Skin of body (tissue), 2 donors: ENCODE data around the gene TRNP1. TPM values are rescaled to one million over a fixed set of nuclear protein-coding genes. Genes with fewer than 3 reads are reported as not detected.

Experiments used
- DNase-seq: peaks from one replicate; lab custom pipeline; 2025; lab: John Stamatoyannopoulos, UW
- total RNA-seq: library from RNA; depleted of rRNA; stranded (reverse); fragments of >200 nt; gene quantifications from one replicate; pipeline ENCODE4 v1.2.3, GENCODE V29; 2014

TRNP1 gene
- total RNA-seq, 1 donor from 2014 or later, result 4.0 TPM

DNA sequence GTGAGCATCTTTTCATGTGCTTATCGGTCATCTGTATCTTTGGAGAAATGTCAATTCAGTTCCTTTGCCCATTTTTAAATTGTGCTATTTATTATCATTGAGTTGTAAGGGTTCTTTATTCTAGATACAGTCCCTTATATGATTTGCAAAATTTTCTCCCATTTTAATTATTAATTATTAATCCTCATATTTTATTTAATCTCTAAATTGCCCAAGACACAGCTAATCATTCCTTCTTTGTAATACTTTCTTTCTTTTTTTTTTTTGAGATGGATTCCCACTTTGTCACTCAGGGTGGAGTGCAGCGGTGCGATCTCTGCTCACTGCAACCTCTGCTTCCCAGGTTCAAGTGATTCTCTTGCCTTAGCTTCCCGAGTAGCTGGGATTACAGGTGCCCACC lies 32.2 kb downstream of the TRNP1 start:
- no peak for DNase-seq

DNA sequence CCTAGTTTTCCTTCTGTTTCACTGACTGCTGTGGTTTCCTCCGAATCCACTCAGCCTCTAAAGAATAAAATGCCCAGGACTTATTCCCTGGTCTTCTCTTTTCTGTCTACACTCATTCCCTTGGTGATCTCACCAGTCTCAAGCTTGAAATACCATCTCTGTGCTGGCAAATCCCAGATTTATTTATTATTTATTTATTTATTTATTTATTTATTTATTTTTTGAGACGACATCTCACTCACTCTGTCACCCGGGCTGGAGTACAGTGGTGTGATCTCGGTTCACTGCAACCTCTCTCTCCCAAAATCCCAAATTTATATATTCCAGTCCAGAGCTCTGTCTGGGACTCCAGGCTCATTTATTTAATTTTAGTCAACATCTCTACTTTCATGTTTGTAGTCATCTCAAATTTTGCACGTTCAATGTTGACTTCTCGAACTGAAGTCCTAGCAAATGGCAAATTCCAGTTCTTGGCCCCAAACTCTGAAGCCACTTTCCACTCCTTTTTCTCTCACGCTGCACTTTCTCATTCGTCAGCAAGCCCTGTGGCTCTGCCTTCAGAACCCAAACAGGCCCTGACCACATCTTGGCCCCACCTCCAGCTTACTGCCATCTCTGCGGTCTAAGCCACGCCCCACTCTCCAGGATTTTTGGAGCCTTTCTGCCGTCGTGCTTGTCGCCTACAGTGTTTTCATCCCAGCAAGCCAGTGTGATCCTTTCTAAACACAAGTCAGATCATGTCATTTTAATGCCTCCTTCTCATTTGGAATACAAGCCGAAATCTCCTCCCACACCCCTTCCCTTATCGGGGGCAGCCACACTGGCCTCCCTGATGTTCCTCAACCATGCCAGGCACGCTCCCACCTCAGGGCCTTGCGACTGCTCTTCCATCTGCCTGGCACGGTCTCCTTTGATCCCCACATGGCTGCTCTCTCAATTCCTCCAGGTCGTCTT lies 33.4 kb downstream of the TRNP1 start:
- no peak for DNase-seq

DNA sequence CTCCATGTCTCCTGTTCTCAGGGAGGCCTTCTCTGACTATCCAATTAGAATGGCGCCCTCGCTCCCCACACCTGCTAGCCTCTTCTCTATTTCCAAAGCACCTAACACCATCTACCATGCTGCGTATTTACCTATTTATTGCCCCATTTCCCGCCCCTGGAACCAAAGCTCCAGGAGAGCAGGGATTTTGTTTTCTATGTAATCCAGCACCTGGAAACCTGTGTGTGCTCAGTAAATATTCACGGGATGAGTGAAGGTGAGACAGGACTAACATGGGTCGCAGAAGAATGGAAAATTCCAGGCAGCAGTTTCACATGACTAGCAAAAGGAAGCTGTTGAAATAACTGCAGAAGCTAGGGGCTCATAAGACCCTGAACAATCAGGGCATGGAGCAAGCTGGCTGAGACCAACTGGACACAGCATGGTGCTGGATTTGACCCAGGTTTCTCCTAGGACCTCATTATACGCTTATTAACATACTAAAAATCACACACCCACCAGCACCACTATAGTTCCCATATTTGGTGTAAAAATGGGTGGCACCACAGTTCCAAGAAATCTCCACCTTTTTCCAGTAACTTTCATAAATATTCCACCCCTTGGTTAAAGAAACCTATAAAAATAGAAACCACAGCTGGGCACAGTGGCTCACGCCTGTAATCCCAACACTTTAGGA lies 34.2 kb downstream of the TRNP1 start:
- DNase-seq, result no peak

DNA sequence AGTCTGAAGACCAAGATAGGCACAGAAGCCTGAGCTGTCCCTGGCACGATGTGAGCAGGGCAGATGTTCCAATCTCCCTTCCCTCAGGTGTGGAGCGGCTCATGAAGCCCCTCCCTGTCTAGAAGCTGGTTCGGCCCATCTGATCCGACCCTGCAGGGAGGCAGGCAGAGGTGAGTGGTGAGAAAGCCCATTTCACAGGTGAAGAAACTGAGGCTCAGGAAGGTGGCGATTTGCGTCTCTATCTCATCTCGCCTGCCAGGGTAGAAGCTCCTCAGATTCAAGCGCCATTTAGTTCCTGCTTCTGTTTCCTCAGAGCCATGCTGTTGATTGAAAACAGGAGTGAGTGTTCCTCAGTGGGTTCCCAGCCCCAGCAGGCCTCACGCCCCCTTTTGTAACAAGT lies 36.0 kb downstream of the TRNP1 start:
- DNase-seq, result no peak

DNA sequence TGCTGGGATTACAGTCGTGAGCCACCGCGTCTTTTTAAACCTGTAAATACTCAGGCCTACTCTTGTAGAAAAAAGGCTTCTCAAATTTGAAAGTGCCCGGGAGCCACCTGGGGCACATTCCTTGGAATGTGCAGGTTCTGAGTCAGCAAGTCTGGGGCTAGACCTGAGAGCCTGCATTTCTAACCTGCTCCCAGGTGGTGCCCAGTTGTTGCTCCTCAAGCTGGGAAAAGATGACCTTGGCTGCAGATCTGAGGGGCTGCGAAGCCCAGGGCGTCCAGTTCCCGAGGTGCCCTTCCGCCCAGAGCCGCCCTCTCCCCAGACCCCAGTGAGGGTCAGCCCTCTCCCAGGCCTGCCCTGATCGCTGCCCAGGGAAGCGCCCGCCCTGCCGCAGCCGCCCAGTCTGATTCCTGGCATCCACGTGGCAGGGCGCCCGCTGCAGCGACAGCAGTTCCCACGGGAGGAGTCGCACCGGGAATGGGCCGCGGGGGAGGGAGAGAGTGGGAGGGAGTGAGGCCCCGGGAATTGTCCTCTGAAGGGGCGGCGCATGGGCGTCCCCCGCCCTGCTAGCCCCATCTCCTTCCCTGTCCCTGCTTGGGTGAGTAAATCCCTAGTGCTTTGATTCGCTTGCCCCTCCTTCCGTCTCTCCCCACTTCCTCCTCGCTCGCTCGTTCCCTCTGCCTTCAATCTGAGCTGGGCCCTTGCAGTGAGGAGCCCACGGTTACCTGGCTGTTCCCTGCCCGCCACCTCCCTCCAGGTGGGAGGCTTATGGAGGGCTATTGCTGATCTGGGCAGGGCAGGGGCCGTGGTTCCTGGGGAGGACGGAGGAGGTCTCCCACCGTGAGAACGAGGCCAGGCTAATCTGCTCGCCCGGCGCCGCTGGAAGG lies 38.0 kb downstream of the TRNP1 start:
- DNase-seq, result peak; percentile 24

DNA sequence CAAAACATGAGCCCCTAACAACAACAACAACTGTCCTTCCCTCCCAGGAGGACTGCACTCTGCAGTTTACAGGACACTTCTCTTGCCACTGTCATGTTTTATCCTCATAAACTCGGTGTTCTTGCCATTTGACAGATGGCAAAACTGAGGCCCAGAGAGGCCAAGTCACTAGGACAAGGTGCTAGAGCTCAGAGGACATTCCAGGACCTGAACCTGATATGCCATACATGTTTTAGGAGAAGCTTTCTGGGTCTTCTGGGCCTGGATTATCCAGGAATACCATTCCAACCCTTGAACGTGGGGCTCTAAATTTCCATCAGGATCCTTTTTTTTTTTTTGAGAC lies 38.6 kb downstream of the TRNP1 start:
- no peak for DNase-seq

DNA sequence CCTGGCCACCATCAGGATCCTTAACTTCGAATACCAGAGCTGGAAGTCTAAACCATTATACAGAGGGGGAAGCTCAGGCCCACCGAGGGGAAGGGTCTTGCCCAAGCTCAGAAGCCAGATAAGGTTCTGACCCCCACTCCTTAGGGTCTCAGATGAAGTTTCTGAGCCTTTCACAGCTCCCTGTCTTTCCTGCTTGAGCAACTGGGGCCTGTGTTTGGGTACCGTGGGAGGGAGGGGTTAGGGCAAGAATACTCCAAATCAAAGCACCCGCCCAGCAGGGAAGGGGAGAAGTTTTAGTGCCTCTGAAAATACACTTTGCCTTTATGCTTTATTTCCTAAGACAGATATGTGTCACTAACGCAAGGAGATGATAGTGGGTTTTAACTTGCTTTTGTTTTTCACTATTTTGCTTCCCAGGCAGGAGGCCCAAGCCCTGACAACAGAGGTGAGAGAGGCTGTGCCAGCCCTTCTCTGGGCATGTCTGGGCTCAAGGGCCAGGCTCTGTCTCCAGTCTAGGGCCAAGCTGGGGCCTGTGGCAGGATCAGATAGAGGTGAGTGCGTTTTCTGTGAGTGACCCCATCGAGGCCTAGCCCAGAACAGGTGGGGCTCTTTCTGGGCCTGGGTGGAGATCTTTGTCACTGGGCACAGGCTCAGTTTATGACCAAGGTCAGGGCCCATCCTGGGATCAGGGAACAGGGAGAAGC lies 39.7 kb downstream of the TRNP1 start:
- no peak for DNase-seq

DNA sequence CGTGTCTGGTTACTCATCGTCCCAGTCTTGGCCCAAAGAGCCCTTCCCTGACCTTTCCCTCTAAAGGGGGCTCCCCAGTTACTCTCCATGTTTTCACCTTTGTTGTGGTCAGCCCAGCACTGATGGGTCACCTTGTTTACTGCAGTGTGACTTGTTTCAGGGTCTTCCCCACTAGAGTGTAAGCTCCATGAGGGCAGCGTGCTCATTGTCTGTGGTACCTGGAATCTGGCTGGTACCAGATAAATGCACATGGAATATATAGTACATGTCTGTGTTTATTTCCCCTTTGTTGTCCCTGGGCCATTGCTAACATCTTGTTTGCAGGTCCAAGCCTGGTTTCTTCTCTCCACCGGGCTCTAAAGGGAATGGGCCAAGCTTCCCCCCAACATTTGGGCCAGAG lies 41.9 kb downstream of the TRNP1 start:
- DNase-seq, result no peak

DNA sequence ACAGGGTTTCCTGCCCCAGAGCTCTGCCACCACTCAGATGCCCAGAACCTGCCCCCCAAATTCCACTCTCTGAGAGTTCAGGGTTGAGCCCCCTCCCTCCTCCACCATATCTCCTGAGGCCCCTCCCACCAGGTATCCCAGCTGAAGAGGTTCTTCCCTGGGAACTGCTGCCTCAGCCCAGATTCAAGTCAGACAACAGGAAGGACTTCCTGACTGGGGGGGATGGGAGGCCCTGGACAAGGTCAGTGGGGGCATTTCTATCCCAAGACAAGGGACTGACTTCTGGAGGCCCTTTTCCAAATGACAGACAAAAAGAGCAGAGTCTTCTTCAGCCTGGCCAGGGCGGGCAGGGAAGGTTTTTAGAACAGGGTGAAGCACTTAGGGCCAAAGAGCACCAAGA lies 43.2 kb downstream of the TRNP1 start:
- no peak for DNase-seq

DNA sequence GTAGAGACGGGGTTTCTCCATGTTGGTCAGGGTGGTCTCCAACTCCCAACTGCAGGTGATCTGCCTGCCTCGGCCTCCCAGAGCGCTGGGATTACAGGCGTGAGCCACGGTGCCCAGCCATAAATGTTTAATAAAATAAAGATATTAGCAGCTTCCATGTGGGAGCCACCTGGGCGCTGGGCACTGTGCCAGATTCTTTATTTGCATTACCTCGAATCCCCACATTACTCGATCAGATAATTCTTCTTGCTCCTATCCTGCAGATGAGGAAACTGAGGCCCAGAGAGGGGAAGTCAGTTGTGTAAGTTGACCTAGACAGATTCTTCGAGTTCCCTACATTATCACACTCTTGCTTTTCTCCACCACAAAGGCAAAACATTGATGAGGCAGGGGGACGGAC lies 44.0 kb downstream of the TRNP1 start:
- no peak for DNase-seq

DNA sequence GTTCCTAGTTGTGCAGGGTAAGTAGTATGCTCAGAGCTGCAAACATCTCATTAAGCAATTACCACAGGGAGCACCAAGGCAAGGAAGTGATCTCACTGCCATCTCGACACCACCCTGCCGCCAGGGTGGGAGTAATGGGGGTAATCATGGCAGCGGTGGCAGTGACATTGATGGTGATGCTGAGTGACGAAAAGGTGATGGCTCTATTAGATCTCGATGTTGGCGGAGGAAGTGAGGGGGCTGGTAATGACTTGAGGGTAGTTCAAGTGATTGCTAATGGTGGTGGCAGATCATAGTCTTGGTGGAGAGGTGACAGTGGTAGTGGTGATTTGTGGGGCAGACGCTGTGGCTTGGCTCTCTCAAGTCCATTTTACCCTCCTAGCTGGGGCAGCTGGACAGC lies 44.5 kb downstream of the TRNP1 start:
- no peak for DNase-seq

DNA sequence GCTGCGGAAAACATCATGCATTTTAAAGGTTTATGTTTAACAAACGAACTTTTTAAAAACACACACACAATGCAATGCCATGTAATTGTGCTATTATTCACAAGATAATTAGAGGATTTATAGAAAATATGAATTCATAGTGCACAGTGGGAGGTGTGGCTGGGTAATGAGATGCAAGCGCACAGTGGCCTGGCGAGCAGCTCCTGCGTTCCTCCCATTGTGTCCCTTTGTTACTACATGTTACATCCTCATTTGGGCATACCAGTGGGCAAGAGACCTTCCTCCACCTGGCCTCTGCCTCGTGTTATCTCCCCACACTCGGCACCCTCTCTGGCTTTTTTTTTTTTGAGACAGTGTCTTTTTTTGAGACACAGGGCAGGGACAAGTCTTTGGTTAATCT lies 49.2 kb downstream of the TRNP1 start:
- no peak for DNase-seq

DNA sequence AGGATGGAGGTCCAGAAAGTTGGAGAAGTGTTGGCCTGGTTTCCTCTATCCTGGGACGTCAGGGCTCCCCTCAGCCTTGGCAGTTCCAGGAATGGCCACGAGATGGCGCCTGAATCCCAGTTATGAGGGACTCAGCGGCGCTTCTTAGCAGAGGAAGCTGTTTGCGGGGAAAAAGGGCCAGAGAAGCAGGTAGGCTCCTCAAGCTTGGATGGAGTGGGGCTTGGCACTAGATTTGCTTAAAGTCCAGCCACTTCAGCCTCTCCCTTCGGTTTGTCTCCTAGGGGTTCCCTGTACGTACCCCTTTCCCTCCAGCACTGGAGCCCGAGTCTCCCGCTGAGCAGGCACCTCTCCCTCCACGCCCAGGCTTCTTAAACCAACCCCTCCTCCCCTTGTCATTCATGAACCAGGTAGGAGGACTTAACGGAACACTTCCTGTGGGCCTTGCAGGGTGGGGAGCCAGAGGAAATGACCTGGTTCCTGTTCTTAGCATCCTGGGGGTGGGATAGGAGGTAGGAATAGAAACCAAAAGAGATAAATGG lies 51.2 kb downstream of the TRNP1 start:
- peak; percentile 68 for DNase-seq

DNA sequence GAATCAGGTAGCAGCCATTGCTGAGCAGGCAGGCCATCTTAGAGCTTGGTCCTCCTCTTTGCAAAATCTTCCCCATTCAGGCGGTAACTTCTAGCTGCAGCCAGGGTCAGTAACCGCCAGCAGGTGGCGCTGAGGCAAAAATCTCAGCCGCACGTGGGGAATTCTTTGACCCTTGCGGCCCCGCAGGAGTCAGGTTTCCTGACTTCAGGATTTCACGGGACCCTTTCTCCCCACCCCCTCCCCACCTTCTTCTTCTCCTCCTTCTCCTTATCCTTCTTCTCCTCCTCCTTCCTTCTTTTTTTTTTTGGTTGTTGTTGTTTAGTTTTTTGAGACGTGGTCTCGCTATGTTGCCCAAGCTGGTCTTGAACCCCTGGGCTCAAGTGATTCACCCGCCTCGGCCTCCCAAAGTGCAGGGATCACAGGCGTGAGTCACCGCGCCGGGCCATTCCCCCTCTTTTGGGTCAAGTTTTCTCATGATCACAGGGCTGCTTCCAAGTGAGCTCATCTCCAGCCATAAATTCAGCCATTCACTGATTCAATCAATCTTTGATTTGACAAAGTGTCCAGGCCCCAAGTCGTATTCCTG lies 52.6 kb downstream of the TRNP1 start:
- DNase-seq, result peak; percentile 25

DNA sequence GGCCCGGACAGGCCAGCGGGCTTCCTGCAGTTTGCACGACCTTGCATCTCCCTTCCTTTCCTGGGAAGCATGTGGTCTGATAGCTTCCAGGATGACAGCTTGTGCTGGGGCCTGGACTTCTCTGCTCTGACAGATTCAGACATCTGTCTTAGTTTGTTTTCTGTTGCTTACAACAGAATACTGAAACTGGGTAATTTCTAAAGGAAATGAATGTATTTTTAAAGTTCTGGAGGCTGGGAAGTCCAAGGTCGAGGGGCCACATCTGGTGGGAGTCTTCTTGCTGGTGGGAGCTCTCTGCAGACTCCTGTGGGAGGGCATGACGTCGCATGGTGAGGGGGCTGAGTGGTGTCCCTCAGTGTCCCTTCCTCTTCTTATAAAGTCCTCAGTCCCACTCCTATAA lies 54.4 kb downstream of the TRNP1 start:
- no peak for DNase-seq

DNA sequence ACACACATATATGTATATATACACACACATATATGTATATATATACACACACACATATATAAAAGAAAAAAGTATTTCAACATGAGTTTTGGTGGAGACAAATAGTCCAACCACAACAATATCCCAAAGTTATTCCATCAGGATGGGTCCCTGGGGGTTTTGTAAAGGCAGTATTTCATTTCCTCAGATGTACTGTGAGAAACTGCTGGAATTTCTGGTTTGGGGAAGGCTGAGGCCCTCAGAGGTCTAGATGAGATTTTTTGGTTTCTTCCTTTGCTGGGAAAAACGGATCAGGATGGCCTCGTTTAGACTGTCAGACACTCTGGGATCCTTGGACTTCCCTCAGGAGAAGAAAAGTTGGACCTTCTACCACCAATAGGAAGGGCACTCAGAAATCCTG lies 55.6 kb downstream of the TRNP1 start:
- no peak for DNase-seq

DNA sequence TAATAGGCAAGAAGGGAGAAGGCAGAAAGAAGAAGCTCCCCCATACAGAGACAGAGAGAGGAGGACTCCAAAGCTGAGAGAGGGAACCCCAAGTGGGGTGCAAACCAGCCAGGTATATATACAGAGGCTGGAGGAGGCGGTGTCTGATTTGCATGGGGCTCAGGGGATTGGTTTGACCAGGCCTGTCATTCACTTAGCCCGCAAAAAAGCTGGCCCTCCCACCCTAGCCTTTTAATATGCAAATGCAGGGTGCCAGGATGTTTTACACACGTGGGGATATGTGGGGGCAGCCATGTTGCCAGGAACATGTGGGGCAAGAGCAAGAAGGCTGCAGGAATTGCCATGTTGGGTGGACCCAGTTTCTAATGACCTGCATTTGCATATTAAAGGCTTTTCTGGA lies 56.1 kb downstream of the TRNP1 start:
- no peak for DNase-seq
